Measurements from ENCODE around the gene PRRC2B. TPM values are rescaled to one million over a fixed set of nuclear protein-coding genes. Genes with fewer than 3 reads are reported as not detected.

The PRRC2B gene
- total and polyA plus RNA-seq, 2 of the 8 experiments (the other 6 are each of a cell fraction or from before 2014, with no cell fraction given): 37.3 to 249 TPM

GRCh38 chr9:131398204-131398603, 4.3 kb downstream of the PRRC2B start:
- POLR2A ChIA-PET (ENCODE audit: partially characterized antibody): interaction anchor here (0.6 to 6.1 kb wide), 13 partner anchors 8 to 48 kb away, joined by 3 to 78 read pairs (median 12); no protein-coding TSS in a partner anchor
- TF ChIP-seq SP2 (IDR thresholded peaks at IDR 0.05; ENCODE audit: low read length) (no peak), POLR2AphosphoS5 (IDR thresholded peaks at IDR 0.05; ENCODE audit: low read depth, low read length) (0 out of 2 replicates have a peak, but pooled peaks have one; percentile 27)
- Histone ChIP-seq H2AFZ (ENCODE audit: low read length) (no peak overlapping the region), H2BK15ac (ENCODE audit: low read length) (0 out of 2 replicates have a peak overlapping the region, but pooled peaks have one; percentile 9), H4K8ac (ENCODE audit: extremely low read depth, insufficient read depth, low read length) (no peak overlapping the region), H4K20me1 (replicated peaks in 1 of 2; ENCODE audit: control insufficient read depth in 1 of 2, insufficient read depth in 2 of 2, low read length in 2 of 2) (peaks cover 38 to 39% of the 10 kb centered on the region in 2 experiments), H3K4me1 (replicated peaks in 1 of 4; ENCODE audit: control insufficient read depth in 3 of 4, insufficient read depth in 4 of 4, low read length in 3 of 4) (peaks cover 14 to 40% (median 20%) of the 10 kb centered on the region in 4 experiments), H3K9ac (replicated peaks in 1 of 4; ENCODE audit: extremely low read depth in 1 of 4, low read depth in 3 of 4, low read length in 3 of 4) (peak overlapping the region in 1 of 4 experiments; percentile 74; a peak in 2 of 7 replicates), H4K91ac (replicated peaks; ENCODE audit: insufficient read length, low read length) (no peak overlapping the region), H3K4me3 (ENCODE audit: extremely low read depth in 1 of 4, insufficient read depth in 2 of 4, low read depth in 3 of 4, low read length in 4 of 4) (peak overlapping the region in 1 of 4 experiments; percentile 80; a peak in 2 of 8 replicates), H3K79me1 (ENCODE audit: low read depth, low read length) (peaks cover 5% of the 10 kb centered on the region), H2AK5ac (ENCODE audit: low read depth, low read length) (peak overlapping the region; percentile 85; the same call in 1 of the 2 replicates), H3K18ac (ENCODE audit: extremely low read depth, low read length) (0 out of 2 replicates have a peak overlapping the region, but pooled peaks have one; percentile 35), H3K23ac (ENCODE audit: insufficient read length) (no peak overlapping the region), H2BK20ac (ENCODE audit: low read length) (no peak overlapping the region), H3K79me2 (ENCODE audit: control insufficient read depth in 1 of 2, insufficient read depth in 2 of 2, low read length in 2 of 2) (peaks cover 79 to 87% of the 10 kb centered on the region in 2 experiments), H3K4ac (replicated peaks; ENCODE audit: insufficient read length, low read depth, low read length) (no peak overlapping the region), H3K14ac (ENCODE audit: insufficient read length) (no peak overlapping the region), H3K23me2 (ENCODE audit: low read depth, low read length) (peaks cover 13% of the 10 kb centered on the region), H4K5ac (ENCODE audit: insufficient read length, low read depth, low read length) (no peak overlapping the region), H3K4me2 (ENCODE audit: insufficient read depth in 1 of 2, low read depth in 2 of 2, low read length in 2 of 2) (peak overlapping the region; percentile 78 to 79), H3K56ac (replicated peaks; ENCODE audit: insufficient read length, low read depth, low read length) (no peak overlapping the region), H3K27me3 (replicated peaks in 1 of 4; ENCODE audit: control insufficient read depth in 3 of 4, extremely low read depth in 1 of 4, insufficient read depth in 3 of 4, low read length in 3 of 4) (no peaks in the 10 kb centered on the region), H2BK120ac (replicated peaks; ENCODE audit: low read depth, low read length) (no peak overlapping the region), H3K9me3 (ENCODE audit: insufficient read depth in 2 of 2, low read depth in 1 of 2, low read length in 1 of 2) (no peaks in the 10 kb centered on the region), H3K27ac (ENCODE audit: low read depth, low read length) (no peak overlapping the region), H2BK5ac (ENCODE audit: low read depth, low read length) (no peak overlapping the region), H3K36me3 (ENCODE audit: control insufficient read depth in 2 of 4, insufficient read depth in 4 of 4, low read length in 3 of 4) (peaks cover 0 to 3% (median 0%) of the 10 kb centered on the region in 4 experiments; a peak in 1 of 8 replicates), H2BK12ac (ENCODE audit: low read depth, low read length) (no peak overlapping the region)
- DNase-seq (ENCODE audit: low read depth in 1 of 2, low spot score in 2 of 2): no peak
- FAIRE-seq: no peak
- 85% methylated on average over 9 of the region's 9 CpGs; no CpG with 5 or more reads in 1 of the 2 experiments for WGBS, 2 experiments (ENCODE audit: extremely low coverage in 1 of 2, insufficient coverage in 1 of 2, insufficient read length in 1 of 2, insufficient replicate concordance in 2 of 2, low coverage in 1 of 2, low lambda C conversion rate in 2 of 2, missing lambda C conversion rate in 1 of 2)
- CTCF ChIA-PET (ENCODE audit: partially characterized antibody): interaction anchor here (0.6 to 2.7 kb wide), 7 partner anchors 10 to 182 kb away, joined by 3 to 18 read pairs (median 5); no protein-coding TSS in a partner anchor

Data from H1 (cell line).